ENCODE measurements around the gene CCR5AS.

Gene CCR5AS

DNA sequence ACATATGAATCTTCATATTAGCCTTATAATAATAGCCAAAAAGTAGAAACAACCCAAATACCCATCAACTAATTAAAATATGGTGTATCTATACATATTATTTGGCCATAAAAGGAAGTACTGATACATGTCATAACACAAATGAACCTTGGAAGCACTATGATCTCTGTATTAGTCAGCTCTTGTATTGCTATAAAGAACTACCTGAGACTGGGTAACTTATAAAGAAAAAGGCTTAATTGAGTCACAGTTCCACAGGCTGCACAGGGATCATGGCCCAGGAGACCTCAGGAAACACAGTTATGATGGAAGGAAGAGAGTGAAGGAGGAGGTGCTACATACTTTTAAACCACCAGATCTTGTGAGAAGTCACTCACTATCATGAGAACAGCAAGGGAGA is 69.0 kb downstream of the CCR5AS start:
- Histone ChIP-seq H3K27ac (ENCODE audit: low read depth) (no peak overlapping the region), H3K27me3 (ENCODE audit: insufficient read depth) (no peaks in the 10 kb centered on the region), H2AFZ (no peak overlapping the region), H3F3A (replicated peaks; ENCODE audit: low read depth) (no peaks in the 10 kb centered on the region), H3K4me1 (ENCODE audit: insufficient read depth) (no peaks in the 10 kb centered on the region), H3K9me2 (ENCODE audit: insufficient read depth) (no peaks in the 10 kb centered on the region), H3K4me3 (no peak overlapping the region), H3K79me2 (replicated peaks; ENCODE audit: insufficient read depth) (no peaks in the 10 kb centered on the region), H4K20me1 (replicated peaks; ENCODE audit: insufficient read depth) (no peaks in the 10 kb centered on the region), H3K4me2 (no peak overlapping the region), H3K36me3 (ENCODE audit: insufficient read depth) (peaks cover 4% of the 10 kb centered on the region; the same call in 1 of the 2 replicates)
- peaks cover 37% of the 10 kb centered on the region for H3K9me3 Mint-ChIP-seq
- no peaks in the 10 kb centered on the region for H3K27me3 Mint-ChIP-seq (ENCODE audit: insufficient read depth, low read depth, poor library complexity)
- H3K4me1 Mint-ChIP-seq: no peaks in the 10 kb centered on the region
- ATAC-seq (no peak), DNase-seq (ENCODE audit: low spot score) (no peak)
- H3K36me3 Mint-ChIP-seq (ENCODE audit: low read depth): peaks cover 17% of the 10 kb centered on the region; the same call in 2 of the 3 replicates
- no peak overlapping the region for H3K4me3 Mint-ChIP-seq
- TF ChIP-seq REST (IDR thresholded peaks at IDR 0.05; ENCODE audit: unreplicated experiment): no peak
- TF ChIP-seq, protein P1, sequence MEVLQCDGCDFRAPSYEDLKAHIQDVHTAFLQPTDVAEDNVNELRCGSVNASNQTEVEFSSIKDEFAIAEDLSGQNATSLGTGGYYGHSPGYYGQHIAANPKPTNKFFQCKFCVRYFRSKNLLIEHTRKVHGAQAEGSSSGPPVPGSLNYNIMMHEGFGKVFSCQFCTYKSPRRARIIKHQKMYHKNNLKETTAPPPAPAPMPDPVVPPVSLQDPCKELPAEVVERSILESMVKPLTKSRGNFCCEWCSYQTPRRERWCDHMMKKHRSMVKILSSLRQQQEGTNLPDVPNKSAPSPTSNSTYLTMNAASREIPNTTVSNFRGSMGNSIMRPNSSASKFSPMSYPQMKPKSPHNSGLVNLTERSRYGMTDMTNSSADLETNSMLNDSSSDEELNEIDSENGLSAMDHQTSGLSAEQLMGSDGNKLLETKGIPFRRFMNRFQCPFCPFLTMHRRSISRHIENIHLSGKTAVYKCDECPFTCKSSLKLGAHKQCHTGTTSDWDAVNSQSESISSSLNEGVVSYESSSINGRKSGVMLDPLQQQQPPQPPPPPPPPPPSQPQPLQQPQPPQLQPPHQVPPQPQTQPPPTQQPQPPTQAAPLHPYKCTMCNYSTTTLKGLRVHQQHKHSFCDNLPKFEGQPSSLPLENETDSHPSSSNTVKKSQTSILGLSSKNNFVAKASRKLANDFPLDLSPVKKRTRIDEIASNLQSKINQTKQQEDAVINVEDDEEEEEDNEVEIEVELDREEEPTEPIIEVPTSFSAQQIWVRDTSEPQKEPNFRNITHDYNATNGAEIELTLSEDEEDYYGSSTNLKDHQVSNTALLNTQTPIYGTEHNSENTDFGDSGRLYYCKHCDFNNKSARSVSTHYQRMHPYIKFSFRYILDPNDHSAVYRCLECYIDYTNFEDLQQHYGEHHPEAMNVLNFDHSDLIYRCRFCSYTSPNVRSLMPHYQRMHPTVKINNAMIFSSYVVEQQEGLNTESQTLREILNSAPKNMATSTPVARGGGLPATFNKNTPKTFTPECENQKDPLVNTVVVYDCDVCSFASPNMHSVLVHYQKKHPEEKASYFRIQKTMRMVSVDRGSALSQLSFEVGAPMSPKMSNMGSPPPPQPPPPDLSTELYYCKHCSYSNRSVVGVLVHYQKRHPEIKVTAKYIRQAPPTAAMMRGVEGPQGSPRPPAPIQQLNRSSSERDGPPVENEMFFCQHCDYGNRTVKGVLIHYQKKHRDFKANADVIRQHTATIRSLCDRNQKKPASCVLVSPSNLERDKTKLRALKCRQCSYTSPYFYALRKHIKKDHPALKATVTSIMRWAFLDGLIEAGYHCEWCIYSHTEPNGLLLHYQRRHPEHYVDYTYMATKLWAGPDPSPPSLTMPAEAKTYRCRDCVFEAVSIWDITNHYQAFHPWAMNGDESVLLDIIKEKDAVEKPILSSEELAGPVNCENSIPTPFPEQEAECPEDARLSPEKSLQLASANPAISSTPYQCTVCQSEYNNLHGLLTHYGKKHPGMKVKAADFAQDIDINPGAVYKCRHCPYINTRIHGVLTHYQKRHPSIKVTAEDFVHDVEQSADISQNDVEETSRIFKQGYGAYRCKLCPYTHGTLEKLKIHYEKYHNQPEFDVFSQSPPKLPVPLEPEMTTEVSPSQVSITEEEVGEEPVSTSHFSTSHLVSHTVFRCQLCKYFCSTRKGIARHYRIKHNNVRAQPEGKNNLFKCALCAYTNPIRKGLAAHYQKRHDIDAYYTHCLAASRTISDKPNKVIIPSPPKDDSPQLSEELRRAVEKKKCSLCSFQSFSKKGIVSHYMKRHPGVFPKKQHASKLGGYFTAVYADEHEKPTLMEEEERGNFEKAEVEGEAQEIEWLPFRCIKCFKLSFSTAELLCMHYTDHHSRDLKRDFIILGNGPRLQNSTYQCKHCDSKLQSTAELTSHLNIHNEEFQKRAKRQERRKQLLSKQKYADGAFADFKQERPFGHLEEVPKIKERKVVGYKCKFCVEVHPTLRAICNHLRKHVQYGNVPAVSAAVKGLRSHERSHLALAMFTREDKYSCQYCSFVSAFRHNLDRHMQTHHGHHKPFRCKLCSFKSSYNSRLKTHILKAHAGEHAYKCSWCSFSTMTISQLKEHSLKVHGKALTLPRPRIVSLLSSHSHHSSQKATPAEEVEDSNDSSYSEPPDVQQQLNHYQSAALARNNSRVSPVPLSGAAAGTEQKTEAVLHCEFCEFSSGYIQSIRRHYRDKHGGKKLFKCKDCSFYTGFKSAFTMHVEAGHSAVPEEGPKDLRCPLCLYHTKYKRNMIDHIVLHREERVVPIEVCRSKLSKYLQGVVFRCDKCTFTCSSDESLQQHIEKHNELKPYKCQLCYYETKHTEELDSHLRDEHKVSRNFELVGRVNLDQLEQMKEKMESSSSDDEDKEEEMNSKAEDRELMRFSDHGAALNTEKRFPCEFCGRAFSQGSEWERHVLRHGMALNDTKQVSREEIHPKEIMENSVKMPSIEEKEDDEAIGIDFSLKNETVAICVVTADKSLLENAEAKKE (CRISPR knock-in tag; IDR thresholded peaks at IDR 0.05): no peak
- TF ChIP-seq, protein P2, sequence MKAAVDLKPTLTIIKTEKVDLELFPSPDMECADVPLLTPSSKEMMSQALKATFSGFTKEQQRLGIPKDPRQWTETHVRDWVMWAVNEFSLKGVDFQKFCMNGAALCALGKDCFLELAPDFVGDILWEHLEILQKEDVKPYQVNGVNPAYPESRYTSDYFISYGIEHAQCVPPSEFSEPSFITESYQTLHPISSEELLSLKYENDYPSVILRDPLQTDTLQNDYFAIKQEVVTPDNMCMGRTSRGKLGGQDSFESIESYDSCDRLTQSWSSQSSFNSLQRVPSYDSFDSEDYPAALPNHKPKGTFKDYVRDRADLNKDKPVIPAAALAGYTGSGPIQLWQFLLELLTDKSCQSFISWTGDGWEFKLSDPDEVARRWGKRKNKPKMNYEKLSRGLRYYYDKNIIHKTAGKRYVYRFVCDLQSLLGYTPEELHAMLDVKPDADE (IDR thresholded peaks at IDR 0.05): no peak
- no peak for TF ChIP-seq CREB1 (CRISPR knock-in tag; IDR thresholded peaks at IDR 0.05; ENCODE audit: low read depth)
- TF ChIP-seq POLR2AphosphoS5 (IDR thresholded peaks at IDR 0.05; ENCODE audit: low read depth): no peak
- TF ChIP-seq NANOG (IDR thresholded peaks at IDR 0.05; ENCODE audit: borderline replicate concordance): no peak
- no peak for TF ChIP-seq EZH2phosphoT487 (IDR thresholded peaks at IDR 0.05; ENCODE audit: unreplicated experiment)
- TF ChIP-seq ZNF114 (CRISPR knock-in tag; IDR thresholded peaks at IDR 0.05): no peak
- H3K27ac Mint-ChIP-seq: no peak overlapping the region

Measured in GM23338 (cell line).